Measurements from ENCODE around the gene VAPB.

The VAPB gene

DNA sequence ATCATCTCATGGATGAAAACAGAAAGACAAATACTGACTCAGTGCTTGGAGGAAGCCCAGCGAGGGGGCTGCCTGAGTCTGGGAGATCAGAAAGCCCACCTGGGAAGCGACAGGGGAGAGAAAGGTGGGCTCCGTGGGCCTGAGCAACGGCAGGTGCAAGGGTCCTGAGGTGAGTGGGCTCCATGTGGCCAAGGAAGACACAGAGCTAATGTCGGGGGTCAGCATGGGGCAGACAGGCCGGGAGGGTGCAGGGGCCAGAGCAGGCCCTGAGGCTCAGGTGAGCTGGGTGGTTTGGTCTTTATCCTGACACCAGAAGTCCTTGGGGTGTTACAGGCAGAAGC lies 107.4 kb downstream of the VAPB start (continued):
- TF ChIP-seq GLIS3 (CRISPR knock-in tag; IDR thresholded peaks at IDR 0.05) (no peak), BACH2 (CRISPR knock-in tag; IDR thresholded peaks at IDR 0.05; ENCODE audit: borderline replicate concordance) (no peak), OSR1 (CRISPR knock-in tag; IDR thresholded peaks at IDR 0.05) (no peak), ESRRG (CRISPR knock-in tag; IDR thresholded peaks at IDR 0.05) (no peak), ZNF8 (CRISPR knock-in tag; IDR thresholded peaks at IDR 0.05) (no peak)
- TF ChIP-seq, protein P1, sequence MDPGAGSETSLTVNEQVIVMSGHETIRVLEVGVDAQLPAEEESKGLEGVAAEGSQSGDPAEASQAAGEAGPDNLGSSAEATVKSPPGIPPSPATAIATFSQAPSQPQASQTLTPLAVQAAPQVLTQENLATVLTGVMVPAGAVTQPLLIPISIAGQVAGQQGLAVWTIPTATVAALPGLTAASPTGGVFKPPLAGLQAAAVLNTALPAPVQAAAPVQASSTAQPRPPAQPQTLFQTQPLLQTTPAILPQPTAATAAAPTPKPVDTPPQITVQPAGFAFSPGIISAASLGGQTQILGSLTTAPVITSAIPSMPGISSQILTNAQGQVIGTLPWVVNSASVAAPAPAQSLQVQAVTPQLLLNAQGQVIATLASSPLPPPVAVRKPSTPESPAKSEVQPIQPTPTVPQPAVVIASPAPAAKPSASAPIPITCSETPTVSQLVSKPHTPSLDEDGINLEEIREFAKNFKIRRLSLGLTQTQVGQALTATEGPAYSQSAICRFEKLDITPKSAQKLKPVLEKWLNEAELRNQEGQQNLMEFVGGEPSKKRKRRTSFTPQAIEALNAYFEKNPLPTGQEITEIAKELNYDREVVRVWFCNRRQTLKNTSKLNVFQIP (CRISPR knock-in tag; IDR thresholded peaks at IDR 0.05; ENCODE audit: borderline replicate concordance, low read depth), result no peak

DNA sequence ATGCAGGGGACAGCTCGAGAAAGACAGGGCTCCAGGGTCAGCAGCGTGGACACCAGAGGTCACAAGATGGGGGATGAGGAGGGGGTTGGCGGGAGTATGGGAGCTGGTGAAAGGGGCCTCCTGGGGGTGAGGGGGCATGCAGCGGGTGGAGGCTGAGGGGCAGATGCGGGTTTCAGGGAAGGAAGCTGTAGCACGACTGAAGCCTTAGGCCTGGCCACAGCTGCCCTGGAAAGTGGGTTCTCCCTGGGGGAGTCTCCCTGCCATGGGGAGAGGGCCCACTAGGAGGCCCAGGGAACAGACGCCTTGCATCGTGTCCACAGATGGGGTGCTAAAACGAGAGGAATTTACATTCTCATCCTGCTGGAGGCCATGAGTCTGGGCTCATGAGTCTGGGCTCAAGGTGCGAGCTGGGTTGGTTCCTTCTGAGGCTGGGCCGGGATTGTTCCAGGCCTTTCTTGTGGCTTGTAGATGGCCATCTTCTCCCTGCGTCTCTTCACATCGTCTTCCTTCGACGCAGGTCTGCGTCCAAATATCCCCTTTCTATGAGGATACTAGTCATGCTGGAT lies 108.1 kb downstream of the VAPB start:
- TF ChIP-seq OSR1 (CRISPR knock-in tag; IDR thresholded peaks at IDR 0.05), result no peak
- TF ChIP-seq BACH2 (CRISPR knock-in tag; IDR thresholded peaks at IDR 0.05; ENCODE audit: borderline replicate concordance), result no peak
- no peak for TF ChIP-seq ZC3H10 (CRISPR knock-in tag; IDR thresholded peaks at IDR 0.05)
- no peak for TF ChIP-seq CSDC2 (CRISPR knock-in tag; IDR thresholded peaks at IDR 0.05)
- no peak for TF ChIP-seq PPARA (CRISPR knock-in tag; IDR thresholded peaks at IDR 0.05; ENCODE audit: borderline replicate concordance)
- no peak for TF ChIP-seq ARNTL (CRISPR knock-in tag; IDR thresholded peaks at IDR 0.05; ENCODE audit: borderline replicate concordance, low read depth)
- TF ChIP-seq ZNF70 (CRISPR knock-in tag; IDR thresholded peaks at IDR 0.05), result no peak
- no peak for TF ChIP-seq ZFP30 (CRISPR knock-in tag; IDR thresholded peaks at IDR 0.05)
- TF ChIP-seq, protein P1 (CRISPR knock-in tag; IDR thresholded peaks at IDR 0.05; ENCODE audit: borderline replicate concordance, low read depth), result no peak
- TF ChIP-seq RARB (CRISPR knock-in tag; IDR thresholded peaks at IDR 0.05), result no peak
- no peak for TF ChIP-seq ISL1 (CRISPR knock-in tag; IDR thresholded peaks at IDR 0.05)
- no peak for TF ChIP-seq ZFP3 (CRISPR knock-in tag; IDR thresholded peaks at IDR 0.05)
- no peak for TF ChIP-seq ESRRG (CRISPR knock-in tag; IDR thresholded peaks at IDR 0.05)
- TF ChIP-seq, protein P2, sequence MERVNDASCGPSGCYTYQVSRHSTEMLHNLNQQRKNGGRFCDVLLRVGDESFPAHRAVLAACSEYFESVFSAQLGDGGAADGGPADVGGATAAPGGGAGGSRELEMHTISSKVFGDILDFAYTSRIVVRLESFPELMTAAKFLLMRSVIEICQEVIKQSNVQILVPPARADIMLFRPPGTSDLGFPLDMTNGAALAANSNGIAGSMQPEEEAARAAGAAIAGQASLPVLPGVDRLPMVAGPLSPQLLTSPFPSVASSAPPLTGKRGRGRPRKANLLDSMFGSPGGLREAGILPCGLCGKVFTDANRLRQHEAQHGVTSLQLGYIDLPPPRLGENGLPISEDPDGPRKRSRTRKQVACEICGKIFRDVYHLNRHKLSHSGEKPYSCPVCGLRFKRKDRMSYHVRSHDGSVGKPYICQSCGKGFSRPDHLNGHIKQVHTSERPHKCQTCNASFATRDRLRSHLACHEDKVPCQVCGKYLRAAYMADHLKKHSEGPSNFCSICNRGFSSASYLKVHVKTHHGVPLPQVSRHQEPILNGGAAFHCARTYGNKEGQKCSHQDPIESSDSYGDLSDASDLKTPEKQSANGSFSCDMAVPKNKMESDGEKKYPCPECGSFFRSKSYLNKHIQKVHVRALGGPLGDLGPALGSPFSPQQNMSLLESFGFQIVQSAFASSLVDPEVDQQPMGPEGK (CRISPR knock-in tag; IDR thresholded peaks at IDR 0.05; ENCODE audit: borderline replicate concordance), result no peak
- no peak for TF ChIP-seq GLIS3 (CRISPR knock-in tag; IDR thresholded peaks at IDR 0.05)
- no peak for TF ChIP-seq ZNF8 (CRISPR knock-in tag; IDR thresholded peaks at IDR 0.05)
- TF ChIP-seq, protein P3, sequence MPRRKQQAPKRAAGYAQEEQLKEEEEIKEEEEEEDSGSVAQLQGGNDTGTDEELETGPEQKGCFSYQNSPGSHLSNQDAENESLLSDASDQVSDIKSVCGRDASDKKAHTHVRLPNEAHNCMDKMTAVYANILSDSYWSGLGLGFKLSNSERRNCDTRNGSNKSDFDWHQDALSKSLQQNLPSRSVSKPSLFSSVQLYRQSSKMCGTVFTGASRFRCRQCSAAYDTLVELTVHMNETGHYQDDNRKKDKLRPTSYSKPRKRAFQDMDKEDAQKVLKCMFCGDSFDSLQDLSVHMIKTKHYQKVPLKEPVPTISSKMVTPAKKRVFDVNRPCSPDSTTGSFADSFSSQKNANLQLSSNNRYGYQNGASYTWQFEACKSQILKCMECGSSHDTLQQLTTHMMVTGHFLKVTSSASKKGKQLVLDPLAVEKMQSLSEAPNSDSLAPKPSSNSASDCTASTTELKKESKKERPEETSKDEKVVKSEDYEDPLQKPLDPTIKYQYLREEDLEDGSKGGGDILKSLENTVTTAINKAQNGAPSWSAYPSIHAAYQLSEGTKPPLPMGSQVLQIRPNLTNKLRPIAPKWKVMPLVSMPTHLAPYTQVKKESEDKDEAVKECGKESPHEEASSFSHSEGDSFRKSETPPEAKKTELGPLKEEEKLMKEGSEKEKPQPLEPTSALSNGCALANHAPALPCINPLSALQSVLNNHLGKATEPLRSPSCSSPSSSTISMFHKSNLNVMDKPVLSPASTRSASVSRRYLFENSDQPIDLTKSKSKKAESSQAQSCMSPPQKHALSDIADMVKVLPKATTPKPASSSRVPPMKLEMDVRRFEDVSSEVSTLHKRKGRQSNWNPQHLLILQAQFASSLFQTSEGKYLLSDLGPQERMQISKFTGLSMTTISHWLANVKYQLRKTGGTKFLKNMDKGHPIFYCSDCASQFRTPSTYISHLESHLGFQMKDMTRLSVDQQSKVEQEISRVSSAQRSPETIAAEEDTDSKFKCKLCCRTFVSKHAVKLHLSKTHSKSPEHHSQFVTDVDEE (CRISPR knock-in tag; IDR thresholded peaks at IDR 0.05), result no peak
- TF ChIP-seq ZNF565 (CRISPR knock-in tag; conservative IDR thresholded peaks at IDR 0.05; ENCODE audit: low read depth), result no peak
- no peak for TF ChIP-seq TCF4 (CRISPR knock-in tag; IDR thresholded peaks at IDR 0.05; ENCODE audit: borderline replicate concordance)
- TF ChIP-seq TOX (CRISPR knock-in tag; IDR thresholded peaks at IDR 0.05; ENCODE audit: borderline replicate concordance), result no peak
- ATAC-seq, result no peak

DNA sequence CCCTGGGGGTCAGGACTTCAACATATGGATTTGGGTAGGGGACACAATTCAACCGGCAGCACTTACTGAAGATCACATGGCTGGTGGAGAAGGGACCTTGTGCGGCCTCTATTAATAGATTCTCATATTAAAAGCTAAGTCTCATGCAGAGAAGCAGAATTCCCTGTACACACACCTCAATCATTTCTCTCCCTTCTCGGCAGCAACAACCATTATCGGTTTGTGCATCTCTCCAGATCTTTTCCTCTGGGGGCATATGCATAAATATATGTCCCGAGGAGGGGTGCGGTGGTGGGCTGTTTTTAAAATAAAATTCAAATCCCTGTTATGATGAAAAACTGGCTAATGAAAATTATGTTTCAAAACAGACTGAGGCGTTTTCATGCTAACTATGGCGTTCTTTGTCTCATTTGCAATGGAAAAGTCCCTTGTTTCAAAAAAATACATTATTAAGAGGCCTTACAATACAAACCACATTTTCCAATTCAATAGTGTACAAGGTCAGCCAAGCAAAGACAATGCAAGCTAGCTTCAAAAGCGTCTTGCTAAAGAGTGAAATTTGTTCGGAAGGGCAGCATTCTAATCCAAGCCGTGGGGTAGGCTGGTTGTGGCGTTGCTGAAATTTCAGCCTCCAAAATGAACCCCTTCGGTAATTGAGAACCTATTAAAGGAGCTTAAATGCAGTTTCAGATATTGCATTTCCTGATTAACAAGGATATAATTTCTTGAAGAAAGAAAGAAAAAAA lies 108.9 kb downstream of the VAPB start:
- ATAC-seq, result no peak
- TF ChIP-seq ZNF8 (CRISPR knock-in tag; IDR thresholded peaks at IDR 0.05), result no peak
